C4-2B (cell line): Measurements from ENCODE around the gene RMDN2.

Source experiments
- H3K27ac ChIP-seq: fragments of 450-650 bp; 2 replicates; pipeline ENCODE4 v1.5.1; 2017
- ZFX ChIP-seq: fragments of 450-650 bp; IDR thresholded peaks from 2 replicates; pipeline ENCODE4 v1.6.1; 2017
- TF ChIP-seq, protein P1 (sequence below): fragments of 450-650 bp; conservative IDR thresholded peaks from 2 replicates; pipeline ENCODE4 v1.5.1; 2017; ENCODE audit warnings: mild to moderate bottlenecking

The RMDN2 gene

DNA sequence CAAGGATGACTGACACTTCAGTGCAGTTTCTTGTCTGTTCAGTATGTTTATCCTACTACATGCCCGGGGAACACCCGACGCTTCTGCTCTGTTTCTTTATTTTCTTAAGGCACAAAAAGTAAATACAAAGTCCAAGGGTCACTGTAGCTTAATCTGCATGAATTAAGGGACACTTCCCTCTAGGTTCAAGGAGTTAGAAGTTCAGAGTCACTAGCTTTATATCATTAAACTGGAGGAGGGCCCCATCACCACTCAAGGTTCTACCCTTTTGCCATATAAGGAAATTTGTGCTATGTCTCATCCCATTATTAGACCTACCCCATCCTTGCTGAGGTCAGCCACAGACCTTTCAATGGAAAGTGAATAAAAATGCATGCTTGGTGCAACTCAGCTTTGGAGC, 27.6 kb upstream of the RMDN2 start:
- no peak overlapping the region for H3K27ac ChIP-seq
- TF ChIP-seq, protein P1, sequence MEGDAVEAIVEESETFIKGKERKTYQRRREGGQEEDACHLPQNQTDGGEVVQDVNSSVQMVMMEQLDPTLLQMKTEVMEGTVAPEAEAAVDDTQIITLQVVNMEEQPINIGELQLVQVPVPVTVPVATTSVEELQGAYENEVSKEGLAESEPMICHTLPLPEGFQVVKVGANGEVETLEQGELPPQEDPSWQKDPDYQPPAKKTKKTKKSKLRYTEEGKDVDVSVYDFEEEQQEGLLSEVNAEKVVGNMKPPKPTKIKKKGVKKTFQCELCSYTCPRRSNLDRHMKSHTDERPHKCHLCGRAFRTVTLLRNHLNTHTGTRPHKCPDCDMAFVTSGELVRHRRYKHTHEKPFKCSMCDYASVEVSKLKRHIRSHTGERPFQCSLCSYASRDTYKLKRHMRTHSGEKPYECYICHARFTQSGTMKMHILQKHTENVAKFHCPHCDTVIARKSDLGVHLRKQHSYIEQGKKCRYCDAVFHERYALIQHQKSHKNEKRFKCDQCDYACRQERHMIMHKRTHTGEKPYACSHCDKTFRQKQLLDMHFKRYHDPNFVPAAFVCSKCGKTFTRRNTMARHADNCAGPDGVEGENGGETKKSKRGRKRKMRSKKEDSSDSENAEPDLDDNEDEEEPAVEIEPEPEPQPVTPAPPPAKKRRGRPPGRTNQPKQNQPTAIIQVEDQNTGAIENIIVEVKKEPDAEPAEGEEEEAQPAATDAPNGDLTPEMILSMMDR = no peak
- TF ChIP-seq ZFX = no peak

DNA sequence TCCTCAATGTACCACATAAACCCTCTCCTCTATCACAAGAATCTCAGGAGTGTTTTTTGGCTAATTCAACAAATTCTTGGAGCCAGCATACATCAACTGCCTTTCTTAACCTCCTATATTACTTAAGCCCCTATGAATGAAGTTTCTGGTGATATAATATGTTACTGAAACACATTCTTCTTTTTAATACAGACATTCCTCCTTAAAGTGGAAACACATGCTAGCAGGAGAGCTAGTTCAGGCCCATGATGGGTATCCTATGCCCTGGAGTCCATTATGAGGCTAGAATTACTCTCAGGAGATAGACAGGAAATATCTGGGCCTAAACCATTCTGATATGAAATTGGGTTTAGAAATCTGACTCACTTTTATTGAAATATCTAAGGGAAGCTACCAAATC, 26.6 kb upstream of the RMDN2 start:
- TF ChIP-seq, protein P1 = no peak
- TF ChIP-seq ZFX = no peak
- no peak overlapping the region for H3K27ac ChIP-seq

DNA sequence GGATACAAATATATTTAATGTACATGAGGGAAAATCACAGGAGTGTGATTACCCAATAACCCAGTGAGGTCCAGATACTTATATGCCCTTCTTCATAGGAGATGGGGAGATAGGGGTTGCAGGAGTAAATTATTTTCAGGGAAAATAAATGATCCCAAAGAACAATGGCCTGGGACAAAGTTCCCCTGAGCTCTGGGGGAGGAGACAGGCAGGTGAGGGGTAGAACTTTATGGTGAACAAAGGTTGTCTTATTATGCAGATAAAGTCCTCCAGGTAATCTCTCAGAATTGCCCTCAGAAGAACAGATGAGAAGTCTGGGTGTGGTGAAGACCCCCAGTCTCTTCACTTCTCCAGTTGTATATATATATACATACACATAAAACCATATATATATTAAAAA, 22.1 kb upstream of the RMDN2 start:
- H3K27ac ChIP-seq = no peak overlapping the region
- TF ChIP-seq ZFX = no peak
- TF ChIP-seq, protein P1 = no peak

GRCh38 chr2:37904425-37904824, 20.7 kb upstream of the RMDN2 start:
- H3K27ac ChIP-seq = no peak overlapping the region

GRCh38 chr2:37904993-37905392, 20.1 kb upstream of the RMDN2 start:
- H3K27ac ChIP-seq = no peak overlapping the region
- no peak for TF ChIP-seq ZFX
- TF ChIP-seq, protein P1 = no peak

More at GRCh38 chr2:37904425-37904824, 20.7 kb upstream of the RMDN2 start:
- no peak for TF ChIP-seq ZFX
- TF ChIP-seq, protein P1 = no peak

DNA sequence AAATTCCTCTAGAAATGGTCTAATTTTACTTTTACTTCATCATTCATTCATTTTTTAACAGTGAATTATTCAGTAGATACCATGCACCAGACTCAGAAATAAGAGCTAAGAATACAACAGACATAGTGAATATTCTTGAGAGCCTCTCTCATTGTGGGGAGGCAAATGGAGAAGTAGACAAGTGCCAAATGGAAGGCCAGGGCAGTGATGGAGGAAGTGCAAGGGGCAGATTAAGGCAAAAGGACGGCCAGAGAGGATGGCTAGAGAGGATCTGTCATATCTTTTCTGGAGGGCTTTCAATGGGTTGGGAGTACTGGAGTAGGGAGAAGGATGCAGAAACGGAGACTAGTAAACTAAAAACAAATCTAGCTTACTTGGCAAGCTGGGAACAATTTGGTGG, 19.0 kb upstream of the RMDN2 start:
- H3K27ac ChIP-seq = no peak overlapping the region
- no peak for TF ChIP-seq ZFX
- TF ChIP-seq, protein P1 = no peak

GRCh38 chr2:37907501-37908225, 17.4 kb upstream of the RMDN2 start:
- no peak for TF ChIP-seq ZFX
- TF ChIP-seq, protein P1 = no peak
- no peak overlapping the region for H3K27ac ChIP-seq
